H1 (cell line): Measurements from ENCODE around the gene GRM7.

ENCODE experiments used
- CTCF ChIP-seq, 3 experiments: IDR thresholded peaks; 1 replicate in 2 of 3; 2 replicates in 1 of 3; pipeline versions ENCODE4 v1.5.1 to v1.6.1; 2011; ENCODE audit warnings: low read length in 3 of 3, mild to moderate bottlenecking in 3 of 3, inconsistent platforms in 2 of 3, low read depth in 1 of 3, moderate library complexity in 1 of 3; ENCODE audit not compliant: insufficient read depth in 1 of 3; ENCODE audit errors: control extremely low read depth in 1 of 3
- EP300 ChIP-seq, 2 experiments: IDR thresholded peaks; 1 replicate in 1 of 2; 2 replicates in 1 of 2; pipeline ENCODE4 v1.6.1; 2011 to 2012; ENCODE audit warnings: low read depth in 2 of 2, low read length in 2 of 2, mild to moderate bottlenecking in 2 of 2, borderline replicate concordance in 1 of 2, inconsistent platforms in 1 of 2, moderate library complexity in 1 of 2
- EZH2 ChIP-seq: fragments of 200-600 bp; sonication (generic); IDR thresholded peaks from 2 replicates; pipeline ENCODE4 v1.7.1; 2012; ENCODE audit warnings: low read depth, mild to moderate bottlenecking, moderate library complexity, low read length, inconsistent platforms; ENCODE audit not compliant: severe bottlenecking
- HDAC6 ChIP-seq: IDR thresholded peaks from one replicate; pipeline ENCODE4 v1.7.1; 2012; ENCODE audit warnings: low read depth, mild to moderate bottlenecking, inconsistent platforms, low read length, moderate library complexity
- JUND ChIP-seq: IDR thresholded peaks from 2 replicates; pipeline ENCODE4 v1.6.1; 2011; ENCODE audit warnings: mild to moderate bottlenecking, improper control_type of control experiment, low read length
- POLR2A ChIP-seq, 2 experiments: IDR thresholded peaks; 1 replicate in 1 of 2; 2 replicates in 1 of 2; pipeline ENCODE4 v1.6.1; 2011; ENCODE audit warnings: low read depth in 2 of 2, low read length in 2 of 2, mild to moderate bottlenecking in 2 of 2; ENCODE audit errors: control extremely low read depth in 1 of 2
- ZNF274 ChIP-seq: IDR thresholded peaks from 2 replicates; pipeline ENCODE4 v1.7.0; 2012; ENCODE audit warnings: low read length, borderline replicate concordance; ENCODE audit errors: extremely low read depth

GRCh38 chr3:7721869-7722268, 861.0 kb downstream of the GRM7 start:
- TF ChIP-seq CTCF (IDR thresholded peaks at IDR 0.05; ENCODE audit: control extremely low read depth in 1 of 3, insufficient read depth in 1 of 3, low read depth in 1 of 3, low read length in 3 of 3) (no peak), EZH2 (no peak), ZNF274 (no peak), POLR2A (IDR thresholded peaks at IDR 0.05; ENCODE audit: control extremely low read depth in 1 of 2, low read depth in 2 of 2, low read length in 2 of 2) (no peak), JUND (no peak), HDAC6 (no peak), EP300 (IDR thresholded peaks at IDR 0.05; ENCODE audit: borderline replicate concordance in 1 of 2, low read depth in 2 of 2, low read length in 2 of 2) (no peak)
